HG03097 (cell line): ENCODE results near the gene KLK13.

Source experiments
- ATAC-seq: cut with Tn5 transposase; IDR thresholded peaks from one replicate; pipeline ENCODE4 v1.9.1; 2021; ENCODE audit not compliant: unreplicated experiment, low FRiP score

Gene KLK13

DNA sequence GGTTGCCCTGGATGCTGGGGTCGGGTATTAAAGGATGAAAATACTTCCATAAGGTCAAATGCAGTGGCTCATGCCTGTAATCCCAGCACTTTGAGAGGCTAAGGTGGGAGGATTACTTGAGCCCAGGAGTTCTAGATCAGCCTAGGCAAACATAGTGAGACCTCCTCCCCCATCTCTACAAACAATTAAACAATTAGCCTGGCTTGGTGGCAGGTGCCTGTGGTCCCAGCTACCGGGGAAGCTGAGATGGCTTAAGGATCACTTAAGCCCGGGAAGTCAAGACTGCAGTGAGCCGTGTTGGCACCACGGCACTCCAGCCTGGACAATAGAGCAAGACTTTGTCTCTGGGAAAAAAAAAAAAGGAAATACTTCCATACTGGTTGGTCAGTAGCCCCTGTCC lies 40.0 kb downstream of the KLK13 start:
- ATAC-seq: no peak

DNA sequence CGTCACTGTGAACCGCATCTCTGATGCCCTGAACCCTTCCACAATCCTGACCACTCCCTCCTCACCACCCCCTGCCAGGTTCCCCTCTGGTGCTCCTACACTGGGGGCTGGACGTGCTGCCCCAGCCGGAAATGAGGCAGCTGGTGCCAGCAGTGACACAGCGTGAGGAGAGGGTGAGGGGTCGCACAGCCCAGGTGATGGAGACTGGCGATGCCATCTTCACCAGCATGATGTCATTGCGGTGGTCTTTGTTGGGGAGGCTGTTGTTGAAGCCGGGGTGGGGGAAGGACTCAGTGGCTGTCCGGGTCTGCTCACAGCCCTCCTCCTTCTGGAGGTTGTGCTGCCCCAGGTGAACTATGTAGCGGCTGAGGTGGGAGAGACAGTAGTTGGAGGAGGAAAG lies 40.9 kb downstream of the KLK13 start:
- ATAC-seq: no peak

DNA sequence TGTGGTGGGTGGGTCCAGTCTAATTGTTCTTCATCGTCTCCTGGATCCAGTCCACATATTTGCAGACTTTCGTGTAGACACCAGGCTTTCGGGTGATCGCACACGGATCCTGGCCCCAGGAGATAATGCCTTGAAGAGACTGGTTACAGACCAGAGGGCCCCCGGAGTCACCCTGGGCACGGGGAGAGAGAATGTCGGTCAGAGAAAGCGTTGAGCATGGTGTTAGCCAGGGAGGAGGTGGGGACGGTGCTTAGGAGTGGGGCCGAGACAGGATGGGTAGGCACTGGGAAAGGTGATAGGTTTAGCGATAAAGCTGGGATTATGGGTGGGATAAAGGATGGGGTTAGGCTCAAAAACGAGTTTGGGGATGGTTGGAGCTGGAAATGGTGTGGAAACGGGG lies 42.4 kb downstream of the KLK13 start:
- no peak for ATAC-seq

DNA sequence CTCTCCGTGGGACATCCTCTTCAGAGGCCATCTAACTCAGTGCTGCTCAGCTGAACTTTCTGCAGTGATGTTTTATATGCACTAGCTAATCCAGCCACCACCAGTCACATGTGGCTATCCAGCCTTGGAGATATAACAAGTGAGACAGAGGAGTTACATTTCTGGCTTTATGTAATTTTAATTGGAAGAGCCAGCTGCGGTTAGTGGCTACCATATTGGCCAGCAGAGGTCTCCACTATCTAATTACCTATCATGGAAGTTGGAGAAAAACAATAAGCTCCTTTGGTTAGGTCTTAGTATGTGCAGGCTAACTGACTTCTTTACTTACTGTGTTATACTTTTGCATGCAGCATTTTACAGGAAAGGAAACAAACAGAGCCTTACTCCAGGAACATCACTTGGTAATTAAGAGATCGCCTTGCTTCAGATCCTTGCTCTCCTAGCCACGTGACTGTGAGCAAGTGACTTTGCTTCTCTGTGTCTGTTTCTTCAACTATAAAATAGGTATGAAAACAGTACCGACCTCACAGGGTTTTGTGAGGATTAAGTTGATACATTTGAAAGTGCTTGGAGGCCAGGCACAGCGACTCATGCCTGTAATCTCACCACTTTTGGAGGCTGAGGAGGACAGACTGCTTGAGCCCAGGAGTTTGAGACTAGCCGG lies 43.8 kb downstream of the KLK13 start:
- no peak for ATAC-seq

DNA sequence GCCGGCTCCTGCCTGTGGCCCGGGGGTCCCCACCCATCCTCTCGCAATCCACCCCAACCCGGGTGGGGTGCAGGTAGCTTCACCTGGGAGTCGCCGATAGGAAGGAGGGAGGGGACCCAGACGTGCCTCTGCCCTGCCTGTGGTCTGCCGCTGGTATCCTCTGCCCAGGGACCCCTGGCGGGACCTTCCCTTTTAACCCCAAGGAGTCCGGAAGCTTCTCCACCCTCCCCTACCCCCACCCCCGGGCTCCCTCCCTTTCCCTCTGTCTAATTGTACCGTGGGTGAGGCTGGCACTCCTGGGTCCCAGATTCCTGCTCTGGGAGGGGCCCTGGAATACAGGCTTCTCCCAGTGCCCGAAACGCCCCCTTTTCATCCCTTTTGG lies 45.4 kb downstream of the KLK13 start, which contains the start of gene KLK10:
KLK10 (minus strand) TSS at position 166 of the 382 bp plus-strand sequence. CDS start 579 bp downstream, outside the sequence.
- no peak for ATAC-seq

DNA sequence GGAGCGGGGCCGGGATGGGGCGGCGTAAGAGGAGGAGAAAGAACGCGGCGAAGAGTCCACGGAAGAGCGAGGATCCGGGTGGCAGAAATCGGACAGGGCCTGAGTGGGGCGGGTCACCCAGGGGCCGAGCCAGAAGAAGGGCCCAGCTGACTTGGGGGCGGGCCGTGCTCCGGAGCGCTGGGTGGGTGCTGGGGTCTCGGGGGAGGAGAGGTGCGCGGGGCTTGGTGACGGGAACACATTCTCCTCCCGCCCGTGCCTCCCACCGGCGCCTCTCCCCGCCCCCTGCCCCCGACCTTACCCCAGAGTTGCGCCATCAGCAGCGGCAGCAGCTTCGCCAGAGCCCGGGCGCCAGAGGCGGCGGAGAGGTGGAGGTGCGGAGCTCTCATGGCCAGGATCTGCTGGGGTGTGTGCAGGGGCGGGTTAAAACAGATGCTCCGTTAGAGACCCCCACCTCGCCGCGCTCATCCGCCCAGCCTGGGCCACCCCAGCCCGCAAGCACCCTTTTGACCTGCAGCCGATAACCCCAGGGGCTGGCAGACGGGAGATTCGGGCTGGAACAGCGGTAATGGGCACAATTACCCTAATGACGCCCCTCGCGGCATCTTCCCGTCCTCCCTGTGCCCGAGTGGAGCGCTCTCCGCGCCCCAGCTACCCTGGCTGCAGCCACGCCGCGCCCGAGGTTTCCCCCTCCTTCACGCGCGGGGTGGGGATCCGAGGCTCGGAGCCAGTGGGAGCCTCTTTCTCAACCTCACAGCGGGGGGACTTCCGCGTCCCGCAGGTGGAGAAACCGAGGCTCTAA lies 45.9 kb downstream of the KLK13 start:
- ATAC-seq: no peak

DNA sequence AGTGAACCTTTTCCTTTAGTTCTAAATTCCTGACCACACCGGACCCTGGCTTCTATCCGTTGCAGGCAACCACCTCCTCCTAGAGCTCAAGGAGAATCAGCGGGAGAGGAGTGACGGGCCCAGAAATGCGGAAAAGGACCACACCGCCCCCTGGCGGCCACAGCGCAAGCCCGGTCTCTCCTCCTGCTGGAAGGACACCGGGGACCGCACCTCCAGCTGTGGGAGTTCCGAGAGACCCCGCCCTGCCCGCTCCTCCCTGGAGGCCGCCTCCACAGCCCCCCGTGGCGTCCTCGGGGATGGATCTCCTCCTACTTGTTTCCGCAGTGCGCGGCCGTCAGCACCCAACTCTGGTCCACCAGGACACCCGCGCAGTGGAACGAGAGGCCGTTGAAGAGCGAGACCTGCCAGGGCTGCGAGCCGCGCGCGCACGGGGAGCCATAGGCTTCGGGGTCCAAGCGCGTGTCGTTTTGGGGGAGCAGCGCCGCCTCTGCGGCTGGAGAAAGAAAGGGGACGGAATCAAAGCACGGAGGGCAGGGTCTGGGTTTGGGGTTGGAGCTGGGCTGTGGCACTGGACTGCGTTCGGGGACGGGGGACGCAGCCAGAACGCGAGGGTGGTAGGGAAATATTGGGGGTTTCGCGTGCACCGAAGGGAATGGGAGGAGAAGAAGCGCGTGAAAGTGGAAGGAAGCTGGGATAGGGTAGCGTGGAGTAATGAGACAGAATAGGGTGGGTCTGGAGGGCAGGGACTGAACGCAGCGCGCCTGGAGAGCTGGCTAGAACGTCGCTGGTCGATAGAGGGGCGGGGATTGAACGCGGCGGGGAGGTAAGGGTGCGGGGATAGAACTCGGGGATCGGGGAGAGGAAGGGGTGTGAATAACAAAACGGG lies 47.9 kb downstream of the KLK13 start:
- no peak for ATAC-seq

DNA sequence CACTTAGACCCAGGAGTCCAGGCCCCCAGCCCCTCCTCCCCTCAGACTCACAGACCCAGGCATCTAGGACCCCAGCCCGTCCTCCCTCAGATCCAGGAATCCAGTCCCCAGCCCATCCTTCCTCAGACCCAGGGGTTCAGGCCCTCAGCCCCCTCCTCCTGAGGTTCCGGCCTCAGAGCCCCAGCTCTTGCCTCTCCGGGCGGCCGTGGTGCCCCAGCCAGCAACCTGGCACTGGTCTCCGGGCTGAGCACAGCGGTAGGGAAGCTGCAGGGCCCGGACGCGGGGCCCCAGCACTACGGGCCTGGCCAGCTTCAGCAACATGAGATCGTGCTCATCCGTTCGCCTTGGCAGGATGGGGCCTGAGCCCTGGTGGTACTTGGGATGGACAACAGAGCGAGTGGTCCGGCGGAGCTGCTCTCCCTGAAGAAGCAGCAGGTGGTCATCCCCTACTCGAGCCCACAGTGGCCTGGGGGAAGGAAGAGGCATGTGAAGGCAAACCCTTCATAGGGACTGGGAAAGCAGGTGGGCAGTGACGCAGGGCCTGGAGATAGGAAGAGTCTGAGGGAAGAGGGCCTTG lies 49.1 kb downstream of the KLK13 start:
- no peak for ATAC-seq

DNA sequence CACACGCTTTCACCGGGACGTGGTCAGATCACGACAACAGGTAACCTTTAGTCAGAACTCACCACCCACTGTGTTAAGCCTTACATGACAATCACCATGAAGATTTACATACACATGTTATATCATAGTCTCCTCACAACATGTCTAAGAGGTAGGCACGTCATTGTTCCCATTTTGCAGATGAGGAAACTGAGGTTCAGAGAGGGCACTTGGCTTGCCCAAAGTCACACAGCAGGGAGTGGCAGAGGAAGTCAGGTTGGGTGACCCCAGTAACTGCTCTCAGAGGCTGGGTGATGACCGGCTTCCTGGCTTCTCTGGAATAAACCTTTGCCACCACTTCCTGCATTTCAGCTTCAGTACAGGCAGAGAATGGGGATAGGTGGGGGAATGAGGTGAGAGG lies 50.6 kb downstream of the KLK13 start:
- ATAC-seq: no peak

DNA sequence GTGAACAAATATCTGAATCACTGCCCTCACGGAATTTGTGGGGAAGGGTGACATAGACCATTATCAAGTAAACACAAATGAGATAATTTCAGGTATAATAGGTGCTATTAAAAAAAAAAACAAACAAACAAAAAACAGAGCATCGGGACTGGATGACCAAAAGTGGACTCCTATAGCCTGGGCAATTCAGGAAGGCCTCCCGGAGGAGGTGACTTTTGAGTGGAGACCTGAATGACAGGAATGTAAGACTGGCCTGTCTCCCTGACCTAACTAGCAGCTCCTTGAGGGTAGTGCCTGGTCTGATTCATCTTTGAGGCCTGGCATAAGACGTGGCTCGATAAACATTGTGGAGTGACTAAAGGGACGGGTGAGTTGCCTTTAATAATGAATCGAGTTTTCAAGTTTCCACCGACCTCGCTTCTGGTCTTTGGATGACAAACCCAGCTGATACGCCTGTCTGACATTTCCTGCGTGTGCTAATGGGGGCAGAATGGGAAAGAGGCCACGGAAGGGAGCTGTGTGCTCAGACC lies 52.2 kb downstream of the KLK13 start:
- no peak for ATAC-seq

DNA sequence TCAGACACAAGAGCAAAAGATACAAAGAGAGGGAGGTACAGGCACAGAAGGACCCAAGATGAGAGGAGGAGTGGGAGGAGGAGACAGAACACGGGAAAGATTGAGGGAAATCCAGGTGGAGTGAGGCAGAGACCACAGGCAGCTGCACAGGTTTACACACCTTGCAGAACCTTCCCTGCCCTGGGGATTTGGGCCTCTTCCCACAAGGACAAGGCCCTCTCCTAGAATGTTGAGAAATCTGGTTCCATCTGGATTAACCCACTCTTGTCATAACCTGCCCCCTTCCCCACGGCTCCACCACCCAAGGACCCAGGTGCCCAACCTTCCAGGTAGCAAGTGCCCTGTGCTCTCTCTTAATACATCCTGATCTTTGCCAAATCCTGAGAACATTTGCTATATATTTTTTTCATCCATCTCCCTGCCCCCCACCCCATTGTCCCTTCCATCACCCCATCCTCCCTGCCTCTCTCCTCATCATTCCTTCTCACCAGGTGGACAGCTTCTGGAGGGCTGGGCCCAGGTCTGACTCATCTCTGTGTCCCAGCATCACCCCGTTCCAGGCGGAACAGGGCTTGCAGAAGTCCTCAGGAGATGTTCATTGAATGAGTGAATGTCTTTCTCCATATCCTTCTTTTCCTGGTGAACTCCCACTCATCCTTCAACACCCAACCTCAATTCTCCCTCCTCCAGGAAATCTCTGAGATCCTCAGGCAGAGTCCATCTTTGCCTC lies 54.7 kb downstream of the KLK13 start:
- ATAC-seq: no peak

DNA sequence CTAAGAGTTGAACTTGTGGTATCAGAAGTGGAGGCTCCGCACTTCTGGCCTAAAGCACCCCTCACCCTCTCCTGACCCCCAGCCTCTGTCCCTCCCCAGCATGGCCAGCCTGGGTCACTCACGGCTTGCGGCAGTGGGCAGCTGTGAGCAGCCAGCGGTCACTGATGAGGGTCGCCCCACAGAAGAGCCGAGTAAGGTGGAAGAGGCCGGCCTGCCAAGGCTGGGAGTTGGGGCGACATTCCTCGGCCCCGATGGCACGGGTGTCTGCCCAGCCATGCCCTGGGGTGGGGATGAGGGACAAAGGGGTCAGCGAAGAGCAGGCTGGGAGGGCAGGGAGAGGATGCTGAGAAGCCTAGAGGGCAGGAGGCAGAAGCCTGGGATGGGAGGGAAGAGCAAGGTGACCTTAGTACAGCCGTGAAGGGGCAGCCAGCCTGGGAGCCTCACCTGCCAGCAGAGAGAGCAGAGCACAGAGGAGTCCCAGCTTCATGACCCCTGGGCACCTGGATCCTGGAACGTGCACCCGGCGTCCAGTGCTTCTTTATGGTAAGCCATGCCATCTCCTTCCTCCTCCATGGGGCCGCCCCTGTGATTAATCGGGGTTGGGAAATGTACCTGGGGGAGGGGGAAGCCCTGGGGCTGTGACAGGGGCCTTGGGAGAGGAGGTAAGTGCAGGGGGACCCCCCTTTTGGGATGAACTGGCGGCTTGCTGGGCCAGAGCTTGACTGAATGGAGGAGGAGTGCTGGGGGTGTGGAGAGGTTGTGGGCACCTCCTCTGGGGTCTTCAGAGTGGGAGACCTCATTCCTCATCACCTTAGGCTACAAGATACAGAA lies 55.6 kb downstream of the KLK13 start:
- ATAC-seq: no peak

DNA sequence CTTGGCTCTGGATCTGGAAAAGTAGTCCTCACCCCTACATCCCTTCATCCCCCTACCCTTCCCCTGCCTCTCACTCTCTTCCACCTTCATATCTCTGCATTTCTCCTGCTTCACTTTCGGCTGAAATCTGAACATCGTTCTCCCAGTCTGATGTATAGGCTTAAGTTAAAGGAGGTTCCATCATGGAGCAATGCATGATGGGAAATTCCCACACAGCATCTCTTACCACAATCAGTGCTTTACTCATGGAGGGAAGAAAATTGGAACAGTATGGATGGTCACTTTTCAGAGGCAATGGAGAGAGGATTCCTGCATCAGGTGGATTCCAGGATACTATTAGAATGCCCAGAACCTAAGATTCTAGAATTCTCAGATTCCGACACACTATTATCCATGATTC lies 57.4 kb downstream of the KLK13 start:
- ATAC-seq: no peak

DNA sequence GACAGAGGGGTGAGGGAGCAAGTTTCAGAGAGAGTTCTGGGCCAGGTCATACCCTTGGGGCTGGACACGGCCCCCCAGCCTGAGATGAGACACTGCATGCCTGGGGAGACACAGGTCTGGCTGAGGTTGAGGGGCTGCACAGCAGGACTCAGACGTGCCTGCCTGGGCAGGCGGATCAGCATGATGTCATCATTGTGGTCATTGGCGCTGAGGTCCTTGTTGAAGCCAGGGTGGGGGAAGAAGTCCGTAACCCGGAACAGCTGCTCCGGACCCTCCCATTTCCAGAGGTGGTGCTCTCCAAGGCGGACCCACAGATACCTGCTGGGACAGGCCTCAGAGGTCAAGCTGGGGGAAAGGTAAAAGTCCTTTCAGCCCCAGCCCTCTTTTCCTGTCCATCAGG lies 58.5 kb downstream of the KLK13 start:
- no peak for ATAC-seq
